HepG2 (cell line): ENCODE measurements around the gene PEPD. TPM values are rescaled to one million over a fixed set of nuclear protein-coding genes. Genes with fewer than 3 reads are reported as not detected.

Experiments used
- CAMTA2 ChIP-seq: sonication (generic); formaldehyde crosslinking; IDR thresholded peaks from 2 replicates; pipeline ENCODE4 v1.4.0; 2020; ENCODE audit warnings: mild to moderate bottlenecking, missing genetic modification reagents, borderline replicate concordance
- KDM2A ChIP-seq: sonication (generic); formaldehyde crosslinking; IDR thresholded peaks from 2 replicates; pipeline ENCODE4 v1.4.0; 2020; ENCODE audit warnings: low read depth, missing genetic modification reagents, borderline replicate concordance
- LBX2 ChIP-seq: sonication (generic); formaldehyde crosslinking; IDR thresholded peaks from 2 replicates; pipeline ENCODE4 v1.5.0; 2020; ENCODE audit warnings: missing genetic modification reagents, mild to moderate bottlenecking, borderline replicate concordance
- MAZ ChIP-seq, 2 experiments: sonication (generic) in 1 of 2; formaldehyde crosslinking in 1 of 2; IDR thresholded peaks; 2 replicates each; pipeline versions ENCODE4 v1.5.0 to v1.6.1; 2012 to 2020; ENCODE audit warnings: low read depth in 2 of 2, mild to moderate bottlenecking in 2 of 2, borderline replicate concordance in 1 of 2, improper control_type of control experiment in 1 of 2, low read length in 1 of 2, missing genetic modification reagents in 1 of 2, moderate library complexity in 1 of 2
- NFAT5 ChIP-seq: sonication (generic); formaldehyde crosslinking; IDR thresholded peaks from 2 replicates; pipeline ENCODE4 v1.4.0; 2020; ENCODE audit warnings: missing genetic modification reagents
- PHF20 ChIP-seq: sonication (generic); formaldehyde crosslinking; IDR thresholded peaks from 2 replicates; pipeline ENCODE4 v1.5.0; 2020; ENCODE audit warnings: mild to moderate bottlenecking, missing genetic modification reagents
- POGZ ChIP-seq: sonication (generic); formaldehyde crosslinking; IDR thresholded peaks from 2 replicates; pipeline ENCODE4 v1.4.0; 2020; ENCODE audit warnings: mild to moderate bottlenecking, missing genetic modification reagents
- RORA ChIP-seq: sonication (generic); formaldehyde crosslinking; IDR thresholded peaks from 2 replicates; pipeline ENCODE4 v1.5.0; 2020; ENCODE audit warnings: mild to moderate bottlenecking, missing genetic modification reagents, moderate library complexity
- THAP7 ChIP-seq: sonication (generic); formaldehyde crosslinking; IDR thresholded peaks from 2 replicates; pipeline ENCODE4 v1.8.1; 2023; ENCODE audit warnings: mild to moderate bottlenecking, missing genetic modification reagents
- TRAFD1 ChIP-seq: sonication (generic); formaldehyde crosslinking; IDR thresholded peaks from 2 replicates; pipeline ENCODE4 v1.5.1; 2020; ENCODE audit warnings: missing genetic modification reagents, mild to moderate bottlenecking, borderline replicate concordance
- ZNF777 ChIP-seq: sonication (generic); formaldehyde crosslinking; IDR thresholded peaks from 2 replicates; pipeline ENCODE4 v1.4.0; 2020; ENCODE audit warnings: missing genetic modification reagents
- polyA plus RNA-seq, 8 experiments: library from polyadenylated mRNA; depleted of rRNA in 3 of 8; stranded (reverse) in 7 of 8; unstranded in 1 of 8; fragments of >200 nt; fragmentation: Illumina TruSeq in 4 of 8; extraction: Trizol in 4 of 8; gene quantifications; 2 replicates each; pipeline versions ENCODE4 v1.2.1 to v1.2.3, GENCODE V29; 2011 to 2016; ENCODE audit warnings: low read depth in 4 of 8, missing spikeins in 1 of 8, mixed read lengths in 1 of 8; ENCODE audit not compliant: insufficient read depth in 1 of 8
- total RNA-seq, 5 experiments: library from RNA; depleted of rRNA; stranded (reverse); fragments of >200 nt; fragmentation: Illumina TruSeq; extraction: Trizol; gene quantifications; 2 replicates each; pipeline ENCODE4 v1.2.3, GENCODE V29; 2016; ENCODE audit warnings: low read depth in 1 of 5
- TF ChIP-seq, protein P1 (sequence below): fragments of 450-650 bp; IDR thresholded peaks from 2 replicates; pipeline ENCODE4 v1.6.1; 2017
- TF ChIP-seq, protein P2 (sequence below): IDR thresholded peaks from 2 replicates; pipeline ENCODE4 v1.6.1; 2018; ENCODE audit warnings: missing genetic modification reagents
- TF ChIP-seq, protein P3 (sequence below): IDR thresholded peaks from 2 replicates; pipeline ENCODE4 v1.6.1; 2018; ENCODE audit warnings: missing genetic modification reagents, mild to moderate bottlenecking, missing compliant biosample characterization

The PEPD gene
- total and polyA plus RNA-seq, 2 of the 13 experiments (the other 11 are each of a cell fraction or from before 2014, with no cell fraction given) = 60.7 to 75.1 TPM

DNA sequence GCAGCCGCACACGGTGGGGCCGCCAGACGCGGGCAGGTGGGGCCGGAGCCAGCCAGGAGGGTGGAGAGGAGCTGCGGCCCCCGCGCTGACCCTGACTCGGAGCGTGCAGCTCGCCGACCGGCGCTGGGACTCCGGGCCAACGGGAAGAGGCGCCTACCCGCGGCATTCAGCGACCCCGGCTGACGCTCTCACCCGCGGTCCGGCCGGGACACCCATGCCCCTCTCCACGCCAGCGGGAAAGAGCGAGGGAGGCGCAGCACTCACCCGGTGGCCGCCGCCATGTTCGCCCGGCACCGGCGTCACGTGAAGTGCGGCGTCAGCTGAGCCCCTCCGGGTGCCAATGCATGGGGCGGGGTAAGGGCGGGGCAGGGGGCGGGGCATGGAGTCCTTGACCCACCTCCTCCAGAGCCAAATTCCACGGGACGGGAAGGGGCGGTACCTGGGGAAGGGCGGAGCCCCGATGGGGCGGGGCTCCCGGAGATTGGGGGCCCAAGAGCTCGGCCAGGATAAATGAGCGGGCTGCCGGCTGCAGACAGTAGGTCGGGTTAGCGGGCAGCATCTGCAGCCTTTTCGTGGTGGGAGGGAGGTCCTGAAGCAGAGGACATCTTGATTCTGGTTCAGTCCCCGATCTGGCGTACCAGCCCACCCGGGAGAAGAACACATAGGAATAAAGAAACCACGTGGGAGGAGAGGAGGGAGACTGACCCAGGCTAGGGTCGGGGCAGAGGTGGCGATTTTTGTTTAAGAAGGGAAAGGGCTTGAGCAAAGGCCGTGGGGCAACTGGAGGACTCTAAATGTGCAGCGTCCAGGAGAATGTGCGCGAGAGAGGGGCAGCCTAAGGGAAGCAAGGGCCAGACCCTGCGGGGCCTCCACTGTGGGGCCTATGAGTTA, at the start of gene PEPD (continued):
- TF ChIP-seq, protein P1, sequence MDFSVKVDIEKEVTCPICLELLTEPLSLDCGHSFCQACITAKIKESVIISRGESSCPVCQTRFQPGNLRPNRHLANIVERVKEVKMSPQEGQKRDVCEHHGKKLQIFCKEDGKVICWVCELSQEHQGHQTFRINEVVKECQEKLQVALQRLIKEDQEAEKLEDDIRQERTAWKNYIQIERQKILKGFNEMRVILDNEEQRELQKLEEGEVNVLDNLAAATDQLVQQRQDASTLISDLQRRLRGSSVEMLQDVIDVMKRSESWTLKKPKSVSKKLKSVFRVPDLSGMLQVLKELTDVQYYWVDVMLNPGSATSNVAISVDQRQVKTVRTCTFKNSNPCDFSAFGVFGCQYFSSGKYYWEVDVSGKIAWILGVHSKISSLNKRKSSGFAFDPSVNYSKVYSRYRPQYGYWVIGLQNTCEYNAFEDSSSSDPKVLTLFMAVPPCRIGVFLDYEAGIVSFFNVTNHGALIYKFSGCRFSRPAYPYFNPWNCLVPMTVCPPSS = no peak
- TF ChIP-seq POGZ (CRISPR knock-in tag) (0 out of 2 replicates have a peak, but pooled peaks have one; percentile 40), CAMTA2 (no peak), KDM2A (CRISPR knock-in tag) (peak; percentile 57; the same call in 1 of the 2 replicates), NFAT5 (CRISPR knock-in tag) (no peak), RORA (CRISPR knock-in tag) (no peak), ZNF777 (CRISPR knock-in tag) (0 out of 2 replicates have a peak, but pooled peaks have one; percentile 35), PHF20 (CRISPR knock-in tag) (peak; percentile 85), LBX2 (CRISPR knock-in tag) (no peak), THAP7 (CRISPR knock-in tag) (no peak), TRAFD1 (CRISPR knock-in tag) (no peak), MAZ (IDR thresholded peaks at IDR 0.05; ENCODE audit: borderline replicate concordance, low read depth, low read length) (no peak), MAZ (CRISPR knock-in tag; IDR thresholded peaks at IDR 0.05; ENCODE audit: low read depth) (peak; percentile 66)
- TF ChIP-seq, protein P2, sequence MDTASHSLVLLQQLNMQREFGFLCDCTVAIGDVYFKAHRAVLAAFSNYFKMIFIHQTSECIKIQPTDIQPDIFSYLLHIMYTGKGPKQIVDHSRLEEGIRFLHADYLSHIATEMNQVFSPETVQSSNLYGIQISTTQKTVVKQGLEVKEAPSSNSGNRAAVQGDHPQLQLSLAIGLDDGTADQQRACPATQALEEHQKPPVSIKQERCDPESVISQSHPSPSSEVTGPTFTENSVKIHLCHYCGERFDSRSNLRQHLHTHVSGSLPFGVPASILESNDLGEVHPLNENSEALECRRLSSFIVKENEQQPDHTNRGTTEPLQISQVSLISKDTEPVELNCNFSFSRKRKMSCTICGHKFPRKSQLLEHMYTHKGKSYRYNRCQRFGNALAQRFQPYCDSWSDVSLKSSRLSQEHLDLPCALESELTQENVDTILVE (CRISPR knock-in tag) = 0 out of 2 replicates have a peak, but pooled peaks have one; percentile 25
- TF ChIP-seq, protein P3, sequence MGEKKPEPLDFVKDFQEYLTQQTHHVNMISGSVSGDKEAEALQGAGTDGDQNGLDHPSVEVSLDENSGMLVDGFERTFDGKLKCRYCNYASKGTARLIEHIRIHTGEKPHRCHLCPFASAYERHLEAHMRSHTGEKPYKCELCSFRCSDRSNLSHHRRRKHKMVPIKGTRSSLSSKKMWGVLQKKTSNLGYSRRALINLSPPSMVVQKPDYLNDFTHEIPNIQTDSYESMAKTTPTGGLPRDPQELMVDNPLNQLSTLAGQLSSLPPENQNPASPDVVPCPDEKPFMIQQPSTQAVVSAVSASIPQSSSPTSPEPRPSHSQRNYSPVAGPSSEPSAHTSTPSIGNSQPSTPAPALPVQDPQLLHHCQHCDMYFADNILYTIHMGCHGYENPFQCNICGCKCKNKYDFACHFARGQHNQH (CRISPR knock-in tag) = 0 out of 2 replicates have a peak, but pooled peaks have one; percentile 23
